ENCODE measurements around the gene ADCY5. TPM values are rescaled to one million over a fixed set of nuclear protein-coding genes. Genes with fewer than 3 reads are reported as not detected.

The ADCY5 gene
- total RNA-seq, 1 experiment from 2014 or later: 0.24 TPM

DNA sequence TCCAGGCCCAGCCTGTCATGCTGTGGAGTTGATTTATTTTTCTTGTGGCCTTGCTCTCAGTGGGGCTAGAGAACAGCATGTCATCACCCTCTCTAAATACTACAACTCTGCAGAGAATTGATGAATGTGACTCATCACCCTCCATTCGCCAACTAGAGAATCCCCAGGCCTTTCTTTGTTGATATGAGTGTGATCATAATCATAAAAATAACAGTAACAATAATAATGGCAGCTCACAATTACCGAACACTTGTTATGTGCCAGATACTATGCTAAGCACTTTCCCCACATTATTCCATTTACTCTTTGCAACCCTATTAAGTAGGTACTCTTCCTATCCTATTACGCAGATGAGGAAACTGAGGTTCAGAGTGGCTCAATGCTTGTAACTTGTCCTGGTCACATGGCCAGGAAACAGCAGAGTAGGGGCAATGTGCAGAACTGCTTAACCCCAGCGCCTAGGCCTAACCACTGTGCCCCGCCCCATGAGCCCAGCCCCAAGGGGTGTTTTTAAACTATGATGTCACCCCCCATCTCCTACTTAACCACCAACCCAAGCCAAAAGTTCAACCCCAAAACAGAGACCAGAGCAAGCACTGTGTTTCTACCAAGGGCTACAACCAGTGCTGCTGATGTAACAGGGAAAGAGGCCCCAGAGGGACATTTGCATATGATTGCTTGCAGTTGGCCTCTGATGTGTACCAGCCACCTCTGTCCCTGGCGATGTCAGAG lies 104.5 kb downstream of the ADCY5 start:
- no peak overlapping the region for H3K27ac ChIP-seq
- ChIA-PET CTCF (no interaction called here), POLR2A (ENCODE audit: unreplicated experiment) (no interaction called here)
- no peak for DNase-seq
- TF ChIP-seq EZH2 (IDR thresholded peaks at IDR 0.05; ENCODE audit: low read depth): no peak
- TF ChIP-seq, protein P1, sequence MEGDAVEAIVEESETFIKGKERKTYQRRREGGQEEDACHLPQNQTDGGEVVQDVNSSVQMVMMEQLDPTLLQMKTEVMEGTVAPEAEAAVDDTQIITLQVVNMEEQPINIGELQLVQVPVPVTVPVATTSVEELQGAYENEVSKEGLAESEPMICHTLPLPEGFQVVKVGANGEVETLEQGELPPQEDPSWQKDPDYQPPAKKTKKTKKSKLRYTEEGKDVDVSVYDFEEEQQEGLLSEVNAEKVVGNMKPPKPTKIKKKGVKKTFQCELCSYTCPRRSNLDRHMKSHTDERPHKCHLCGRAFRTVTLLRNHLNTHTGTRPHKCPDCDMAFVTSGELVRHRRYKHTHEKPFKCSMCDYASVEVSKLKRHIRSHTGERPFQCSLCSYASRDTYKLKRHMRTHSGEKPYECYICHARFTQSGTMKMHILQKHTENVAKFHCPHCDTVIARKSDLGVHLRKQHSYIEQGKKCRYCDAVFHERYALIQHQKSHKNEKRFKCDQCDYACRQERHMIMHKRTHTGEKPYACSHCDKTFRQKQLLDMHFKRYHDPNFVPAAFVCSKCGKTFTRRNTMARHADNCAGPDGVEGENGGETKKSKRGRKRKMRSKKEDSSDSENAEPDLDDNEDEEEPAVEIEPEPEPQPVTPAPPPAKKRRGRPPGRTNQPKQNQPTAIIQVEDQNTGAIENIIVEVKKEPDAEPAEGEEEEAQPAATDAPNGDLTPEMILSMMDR (conservative IDR thresholded peaks at IDR 0.05): no peak
- H3F3A ChIP-seq (ENCODE audit: insufficient read depth, low read depth): no peaks in the 10 kb centered on the region
- no peaks in the 10 kb centered on the region for H3K27me3 ChIP-seq (ENCODE audit: insufficient read depth, low read depth)
- H3K9me2 ChIP-seq (ENCODE audit: insufficient read depth): no peaks in the 10 kb centered on the region
- intact Hi-C loops (cut with micrococcal nuclease; ENCODE audit: unreplicated experiment): no loop called here
- BruUV-seq (replicated peaks): no TSS peak
- H2AFZ ChIP-seq: no peak overlapping the region
- H3K36me3 ChIP-seq (ENCODE audit: low read depth): no peaks in the 10 kb centered on the region
- H4K20me1 ChIP-seq (ENCODE audit: insufficient read depth): no peaks in the 10 kb centered on the region
- no peaks in the 10 kb centered on the region for H3K4me1 ChIP-seq (replicated peaks; ENCODE audit: insufficient read depth)
- H3K79me2 ChIP-seq (ENCODE audit: low read depth): no peaks in the 10 kb centered on the region
- H3K4me3 ChIP-seq: no peak overlapping the region
- H3K4me2 ChIP-seq: no peak overlapping the region
- H3K9me3 ChIP-seq (ENCODE audit: insufficient read depth, low read depth): no peaks in the 10 kb centered on the region

DNA sequence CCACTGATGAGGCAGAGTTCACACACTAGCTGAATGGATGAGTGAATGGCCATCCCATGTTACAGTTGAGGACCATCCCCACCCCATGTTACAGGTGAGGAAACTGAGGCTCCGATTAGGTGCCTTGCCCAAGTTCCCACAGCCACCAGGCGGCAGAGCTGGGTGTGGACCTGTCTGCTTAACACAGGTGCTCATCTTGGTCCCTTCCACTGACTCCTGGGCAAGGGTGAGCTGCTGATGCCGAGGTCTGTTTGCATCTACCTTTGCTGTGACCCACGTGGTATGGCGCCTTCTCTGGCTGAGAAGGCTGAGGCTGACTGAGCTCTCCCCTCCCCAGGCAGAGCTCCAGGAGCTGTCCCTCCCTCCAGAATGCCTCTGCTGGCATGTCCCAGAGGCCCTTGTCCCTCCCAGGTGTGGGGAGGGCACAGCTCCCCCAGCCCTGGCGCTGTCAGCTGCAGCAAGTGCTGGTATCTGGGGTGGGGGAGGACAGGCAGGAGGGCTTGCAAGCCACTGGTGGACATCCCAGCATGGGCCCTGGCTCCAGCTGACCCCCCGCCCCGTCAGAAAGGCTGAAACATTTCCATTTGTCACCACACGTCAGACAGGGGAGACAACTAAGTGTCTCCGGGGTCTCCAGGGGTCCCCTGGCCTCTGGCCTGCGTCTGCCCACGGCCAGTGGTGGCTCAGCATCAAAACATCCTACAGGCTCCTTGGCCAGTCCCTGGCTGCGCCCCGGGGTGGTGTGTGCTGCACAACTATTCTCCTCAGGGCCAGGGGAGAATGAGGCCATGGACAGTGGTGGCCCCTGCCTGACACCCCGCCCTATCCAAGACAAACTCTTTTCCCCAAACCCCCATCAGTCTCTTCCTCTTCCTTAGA lies 105.4 kb downstream of the ADCY5 start:
- Histone ChIP-seq H2AFZ (no peak overlapping the region), H3K9me3 (ENCODE audit: insufficient read depth, low read depth) (no peaks in the 10 kb centered on the region), H3K9me2 (ENCODE audit: insufficient read depth) (no peaks in the 10 kb centered on the region), H3K4me1 (replicated peaks; ENCODE audit: insufficient read depth) (no peaks in the 10 kb centered on the region), H3F3A (ENCODE audit: insufficient read depth, low read depth) (no peaks in the 10 kb centered on the region), H3K4me3 (no peak overlapping the region), H3K27me3 (ENCODE audit: insufficient read depth, low read depth) (no peaks in the 10 kb centered on the region), H3K79me2 (ENCODE audit: low read depth) (no peaks in the 10 kb centered on the region), H4K20me1 (ENCODE audit: insufficient read depth) (no peaks in the 10 kb centered on the region), H3K27ac (no peak overlapping the region), H3K36me3 (ENCODE audit: low read depth) (no peaks in the 10 kb centered on the region), H3K4me2 (no peak overlapping the region)
- DNase-seq: no peak
- POLR2A ChIA-PET (ENCODE audit: unreplicated experiment): no interaction called here
- TF ChIP-seq EZH2 (IDR thresholded peaks at IDR 0.05; ENCODE audit: low read depth): no peak
- TF ChIP-seq, protein P1 (conservative IDR thresholded peaks at IDR 0.05): no peak
- intact Hi-C loops (cut with micrococcal nuclease; ENCODE audit: unreplicated experiment): no loop called here
- CTCF ChIA-PET: interaction anchor here (0.6 kb wide), 1 partner anchor 381 kb away, joined by 15 read pairs; no protein-coding TSS in a partner anchor
- BruUV-seq (replicated peaks): no TSS peak

DNA sequence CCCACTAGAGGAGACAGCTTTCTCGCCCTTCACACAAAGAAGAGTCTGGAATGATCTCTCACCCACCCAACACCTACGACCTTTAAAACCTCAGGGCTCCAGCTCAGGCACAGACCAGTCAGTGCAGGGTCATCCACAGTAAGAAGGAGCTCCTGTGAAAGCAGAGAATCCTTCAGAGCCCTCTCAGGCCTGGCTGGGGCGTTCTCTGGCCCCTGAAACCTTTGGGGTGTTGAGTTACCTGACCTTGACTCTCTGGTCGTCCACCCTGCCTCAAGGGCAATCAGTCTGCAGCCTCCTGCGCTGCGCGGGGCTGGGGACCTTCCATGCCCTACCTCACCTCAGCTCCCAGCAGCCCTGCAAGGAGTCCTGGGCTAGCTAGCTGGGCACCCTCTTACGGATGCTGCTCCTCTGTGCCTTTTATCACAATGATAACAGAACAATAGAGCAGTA lies 106.2 kb downstream of the ADCY5 start:
- no peak overlapping the region for H3K4me2 ChIP-seq
- ChIA-PET CTCF (interaction anchor here (0.6 kb wide), 1 partner anchor 382 kb away, joined by 15 read pairs; no protein-coding TSS in a partner anchor), POLR2A (ENCODE audit: unreplicated experiment) (interaction anchor here (0.5 kb wide), 1 partner anchor 141 kb away, joined by 7 read pairs; the partner anchor contains the start of gene SEC22A)
- no peak overlapping the region for H3K4me3 ChIP-seq
- H3K9me2 ChIP-seq (ENCODE audit: insufficient read depth): no peaks in the 10 kb centered on the region
- H3K27ac ChIP-seq: no peak overlapping the region
- no peaks in the 10 kb centered on the region for H3K9me3 ChIP-seq (ENCODE audit: insufficient read depth, low read depth)
- no TSS peak for BruUV-seq (replicated peaks)
- H3K27me3 ChIP-seq (ENCODE audit: insufficient read depth, low read depth): no peaks in the 10 kb centered on the region
- no peaks in the 10 kb centered on the region for H4K20me1 ChIP-seq (ENCODE audit: insufficient read depth)
- no peak for DNase-seq
- no peaks in the 10 kb centered on the region for H3K79me2 ChIP-seq (ENCODE audit: low read depth)
- H3K36me3 ChIP-seq (ENCODE audit: low read depth): no peaks in the 10 kb centered on the region
- no peak for TF ChIP-seq EZH2 (IDR thresholded peaks at IDR 0.05; ENCODE audit: low read depth)
- TF ChIP-seq, protein P1 (conservative IDR thresholded peaks at IDR 0.05): no peak
- intact Hi-C loops (cut with micrococcal nuclease; ENCODE audit: unreplicated experiment): no loop called here
- H3K4me1 ChIP-seq (replicated peaks; ENCODE audit: insufficient read depth): no peaks in the 10 kb centered on the region
- no peaks in the 10 kb centered on the region for H3F3A ChIP-seq (ENCODE audit: insufficient read depth, low read depth)
- no peak overlapping the region for H2AFZ ChIP-seq
